Astrocyte (in vitro differentiated cells and primary cell): ENCODE results near the gene DCUN1D4. TPM values are rescaled to one million over a fixed set of nuclear protein-coding genes. Genes with fewer than 3 reads are reported as not detected.

Experiments used
- DNase-seq: peaks from one replicate; pipeline ENCODE4 v3.0.0-alpha.2; 2010; ENCODE audit warnings: low read depth
- FAIRE-seq: peaks from 2 replicates; lab custom pipeline; 2011; peaks lifted over from hg19 to GRCh38; lab: Jason Lieb, UNC
- H2AFZ ChIP-seq: 2 replicates; pipeline ENCODE4 v1.6.0; 2012; ENCODE audit warnings: low read depth, low read length, inconsistent platforms
- H3K27ac ChIP-seq: 2 replicates; pipeline ENCODE4 v1.5.1; 2011; ENCODE audit warnings: low read depth, low read length, inconsistent platforms
- H3K27me3 ChIP-seq: 2 replicates; pipeline ENCODE4 v1.6.0; 2011; ENCODE audit warnings: low read length, inconsistent platforms; ENCODE audit not compliant: insufficient read depth
- H3K36me3 ChIP-seq: 2 replicates; pipeline ENCODE4 v1.5.1; 2011; ENCODE audit warnings: low read length, inconsistent platforms; ENCODE audit not compliant: insufficient read depth
- H3K4me1 ChIP-seq: 2 replicates; pipeline ENCODE4 v1.5.1; 2011; ENCODE audit warnings: low read length, inconsistent platforms; ENCODE audit not compliant: insufficient read depth
- H3K4me2 ChIP-seq: 2 replicates; pipeline ENCODE4 v1.6.0; 2012; ENCODE audit warnings: low read length, inconsistent platforms
- H3K4me3 ChIP-seq: 2 replicates; pipeline ENCODE4 v1.5.1; 2011; ENCODE audit warnings: low read depth, mild to moderate bottlenecking, low read length, inconsistent platforms; ENCODE audit not compliant: insufficient read depth
- H3K79me2 ChIP-seq: 2 replicates; pipeline ENCODE4 v1.6.0; 2012; ENCODE audit warnings: mild to moderate bottlenecking, low read length, inconsistent platforms; ENCODE audit not compliant: insufficient read depth
- H3K9ac ChIP-seq: 2 replicates; pipeline ENCODE4 v1.6.0; 2012; ENCODE audit warnings: mild to moderate bottlenecking, low read length, inconsistent platforms
- H3K9me3 ChIP-seq: 2 replicates; pipeline ENCODE4 v1.5.1; 2012; ENCODE audit warnings: low read depth, mild to moderate bottlenecking, low read length, inconsistent platforms; ENCODE audit not compliant: insufficient read depth
- H4K20me1 ChIP-seq: 2 replicates; pipeline ENCODE4 v1.6.0; 2012; ENCODE audit warnings: low read length, inconsistent platforms; ENCODE audit not compliant: insufficient read depth
- H3K27ac Mint-ChIP-seq: one replicate; pipeline ENCODE4 v1.8.0; 2021; ENCODE audit warnings: mild to moderate bottlenecking, mixed read lengths; ENCODE audit not compliant: unreplicated experiment
- H3K27me3 Mint-ChIP-seq: one replicate; pipeline ENCODE4 v1.8.0; 2021; ENCODE audit warnings: low read depth, mixed read lengths; ENCODE audit not compliant: unreplicated experiment
- H3K36me3 Mint-ChIP-seq: one replicate; pipeline ENCODE4 v1.8.0; 2021; ENCODE audit warnings: low read depth, mixed read lengths; ENCODE audit not compliant: unreplicated experiment
- H3K4me1 Mint-ChIP-seq: one replicate; pipeline ENCODE4 v1.8.0; 2021; ENCODE audit warnings: low read depth, mixed read lengths; ENCODE audit not compliant: unreplicated experiment
- H3K4me3 Mint-ChIP-seq: one replicate; pipeline ENCODE4 v1.8.0; 2021; ENCODE audit warnings: mild to moderate bottlenecking, moderate library complexity, mixed read lengths; ENCODE audit not compliant: unreplicated experiment
- H3K9me3 Mint-ChIP-seq: one replicate; pipeline ENCODE4 v1.8.0; 2021; ENCODE audit warnings: mild to moderate bottlenecking, mixed read lengths; ENCODE audit not compliant: unreplicated experiment
- CTCF ChIP-seq: IDR thresholded peaks from 2 replicates; pipeline ENCODE4 v1.5.1; 2011; ENCODE audit warnings: low read depth, mild to moderate bottlenecking, inconsistent platforms, low read length, moderate library complexity; ENCODE audit not compliant: insufficient read depth
- EZH2 ChIP-seq: IDR thresholded peaks from 2 replicates; pipeline ENCODE4 v1.6.1; 2012; ENCODE audit warnings: mild to moderate bottlenecking, low read length, inconsistent platforms; ENCODE audit not compliant: insufficient read depth
- total RNA-seq: library from RNA; stranded (reverse); gene quantifications from 2 replicates; pipeline ENCODE4 v1.2.1, GENCODE V29; 2021

Gene DCUN1D4
- total RNA-seq, 1 donor from 2014 or later, result 59.0 TPM

GRCh38 chr4:51906167-51906958 is 63.4 kb downstream of the DCUN1D4 start:
- TF ChIP-seq CTCF, result no peak
- TF ChIP-seq EZH2, result no peak
- Histone ChIP-seq H3K79me2 (no peaks in the 10 kb centered on the region), H3K27me3 (no peaks in the 10 kb centered on the region), H3K9me3 (no peaks in the 10 kb centered on the region), H3K4me1 (no peaks in the 10 kb centered on the region), H3K27ac (no peak overlapping the region), H4K20me1 (no peaks in the 10 kb centered on the region), H2AFZ (no peak overlapping the region), H3K36me3 (peaks cover 23% of the 10 kb centered on the region), H3K9ac (no peak overlapping the region), H3K4me3 (no peak overlapping the region), H3K4me2 (no peak overlapping the region)
- H3K27me3 Mint-ChIP-seq, result no peaks in the 10 kb centered on the region
- DNase-seq (peak; percentile 41), FAIRE-seq (no peak)
- peaks cover 9% of the 10 kb centered on the region for H3K36me3 Mint-ChIP-seq
- no peaks in the 10 kb centered on the region for H3K9me3 Mint-ChIP-seq
- peaks cover 2% of the 10 kb centered on the region for H3K4me1 Mint-ChIP-seq
- H3K4me3 Mint-ChIP-seq, result no peak overlapping the region
- H3K27ac Mint-ChIP-seq, result no peak overlapping the region

GRCh38 chr4:51907006-51907669 is 64.2 kb downstream of the DCUN1D4 start:
- no peak overlapping the region for H3K4me3 Mint-ChIP-seq
- TF ChIP-seq EZH2, result no peak
- no peak for TF ChIP-seq CTCF
- FAIRE-seq (no peak), DNase-seq (no peak)
- peaks cover 2% of the 10 kb centered on the region for H3K4me1 Mint-ChIP-seq
- Histone ChIP-seq H4K20me1 (no peaks in the 10 kb centered on the region), H3K27ac (no peak overlapping the region), H2AFZ (no peak overlapping the region), H3K4me1 (no peaks in the 10 kb centered on the region), H3K9me3 (no peaks in the 10 kb centered on the region), H3K4me2 (no peak overlapping the region), H3K9ac (no peak overlapping the region), H3K79me2 (no peaks in the 10 kb centered on the region), H3K27me3 (no peaks in the 10 kb centered on the region), H3K4me3 (no peak overlapping the region), H3K36me3 (peaks cover 28% of the 10 kb centered on the region)
- H3K27ac Mint-ChIP-seq, result no peak overlapping the region
- H3K27me3 Mint-ChIP-seq, result no peaks in the 10 kb centered on the region
- H3K36me3 Mint-ChIP-seq, result peaks cover 9% of the 10 kb centered on the region
- H3K9me3 Mint-ChIP-seq, result no peaks in the 10 kb centered on the region
